ENCODE data around the gene NEAT1.

NEAT1 gene

GRCh38 chr11:65377777-65378176 lies 44.8 kb upstream of the NEAT1 start:
- TF ChIP-seq FOXM1 (IDR thresholded peaks at IDR 0.05; ENCODE audit: borderline replicate concordance): no peak
- TF ChIP-seq ELF4 (IDR thresholded peaks at IDR 0.05): no peak
- no peak for TF ChIP-seq L3MBTL2 (conservative IDR thresholded peaks at IDR 0.05)

GRCh38 chr11:65378208-65378927 lies 44.2 kb upstream of the NEAT1 start:
- DNase-seq (ENCODE audit: extremely low spot score): no peak
- TF ChIP-seq ZNF384 (IDR thresholded peaks at IDR 0.05): no peak
- no peak for TF ChIP-seq BHLHE40 (IDR thresholded peaks at IDR 0.05; ENCODE audit: borderline replicate concordance)
- TF ChIP-seq, protein P1, sequence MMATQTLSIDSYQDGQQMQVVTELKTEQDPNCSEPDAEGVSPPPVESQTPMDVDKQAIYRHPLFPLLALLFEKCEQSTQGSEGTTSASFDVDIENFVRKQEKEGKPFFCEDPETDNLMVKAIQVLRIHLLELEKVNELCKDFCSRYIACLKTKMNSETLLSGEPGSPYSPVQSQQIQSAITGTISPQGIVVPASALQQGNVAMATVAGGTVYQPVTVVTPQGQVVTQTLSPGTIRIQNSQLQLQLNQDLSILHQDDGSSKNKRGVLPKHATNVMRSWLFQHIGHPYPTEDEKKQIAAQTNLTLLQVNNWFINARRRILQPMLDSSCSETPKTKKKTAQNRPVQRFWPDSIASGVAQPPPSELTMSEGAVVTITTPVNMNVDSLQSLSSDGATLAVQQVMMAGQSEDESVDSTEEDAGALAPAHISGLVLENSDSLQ (IDR thresholded peaks at IDR 0.05): no peak
- CTCF ChIA-PET: interaction anchor here (0.6 to 2.1 kb wide), 3 partner anchors 27 to 93 kb away, joined by 3 to 5 read pairs (median 5); no protein-coding TSS in a partner anchor

More at GRCh38 chr11:65377777-65378176, 44.8 kb upstream of the NEAT1 start:
- POLR2A ChIA-PET: interaction anchor here (3.8 to 16.9 kb wide), 2 partner anchors 43 to 121 kb away, joined by 29 to 264 read pairs; partner anchors contain the start of genes MALAT1 and NEAT1
- no peak for DNase-seq (ENCODE audit: extremely low spot score)
- CTCF ChIA-PET: interaction anchor here (2.1 kb wide), 1 partner anchor 94 kb away, joined by 5 read pairs; no protein-coding TSS in a partner anchor

GRCh38 chr11:65378928-65379638 lies 43.5 kb upstream of the NEAT1 start:
- ChIA-PET CTCF (interaction anchor here (0.6 to 2.1 kb wide), 5 partner anchors 8 to 162 kb away, joined by 3 to 5 read pairs (median 5); no protein-coding TSS in a partner anchor), POLR2A (interaction anchor here (0.9 to 16.9 kb wide), 6 partner anchors 8 to 127 kb away, joined by 3 to 264 read pairs (median 4); partner anchors contain the start of genes MALAT1 and NEAT1)

More at GRCh38 chr11:65378208-65378927, 44.2 kb upstream of the NEAT1 start:
- POLR2A ChIA-PET: interaction anchor here (0.9 to 16.9 kb wide), 3 partner anchors 42 to 120 kb away, joined by 3 to 264 read pairs (median 29); partner anchors contain the start of genes MALAT1 and NEAT1

DNA sequence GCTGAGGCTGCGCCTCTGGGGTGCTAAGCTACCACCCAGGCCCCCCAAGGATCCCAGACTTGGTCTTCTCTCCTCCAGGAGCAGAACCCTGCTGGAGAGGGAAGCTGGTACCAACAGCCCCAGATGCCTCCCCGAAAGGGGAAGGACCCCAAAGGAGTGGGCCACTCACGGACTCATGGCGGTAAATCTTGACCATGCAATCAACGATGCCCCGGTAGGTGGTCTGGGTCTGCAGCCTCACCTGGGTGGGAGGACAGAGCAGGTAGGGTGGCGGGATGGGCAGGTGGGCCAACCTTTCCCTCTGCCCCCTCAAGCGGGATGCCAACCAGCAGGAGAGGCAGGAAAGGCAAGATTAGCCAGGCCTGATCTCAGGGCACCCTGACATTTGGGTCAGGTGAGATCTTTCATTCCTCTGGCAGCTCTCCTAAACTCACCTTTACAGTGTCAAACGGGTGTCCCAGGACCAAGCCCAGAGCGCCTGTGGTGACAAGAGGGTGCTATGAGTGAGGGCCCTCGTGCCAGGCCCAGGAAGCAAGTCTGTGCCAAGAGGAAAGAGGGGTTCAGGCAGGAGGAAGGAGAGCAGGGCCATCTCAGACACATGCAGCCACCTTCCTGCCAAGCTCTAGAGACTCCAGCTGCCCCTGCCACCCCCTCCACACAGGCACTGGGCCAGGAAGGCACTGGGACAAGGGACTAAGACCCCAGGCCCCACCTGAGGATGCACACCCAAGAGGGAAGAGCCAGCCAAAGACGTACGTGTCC lies 42.7 kb upstream of the NEAT1 start:
- ChIA-PET POLR2A (interaction anchor here (0.7 to 16.9 kb wide), 8 partner anchors 8 to 126 kb away, joined by 3 to 264 read pairs (median 4); partner anchors contain the start of genes MALAT1, NEAT1 and POLA2), CTCF (interaction anchor here (1.1 to 2.1 kb wide), 3 partner anchors 9 to 161 kb away, joined by 4 to 5 read pairs (median 5); no protein-coding TSS in a partner anchor)
- DNase-seq (ENCODE audit: extremely low spot score): no peak
- no peak for TF ChIP-seq SUZ12 (IDR thresholded peaks at IDR 0.05)

More at GRCh38 chr11:65378928-65379638, 43.5 kb upstream of the NEAT1 start:
- no peak for DNase-seq (ENCODE audit: extremely low spot score)
- TF ChIP-seq SUZ12 (IDR thresholded peaks at IDR 0.05) (no peak), CTBP1 (IDR thresholded peaks at IDR 0.05; ENCODE audit: borderline replicate concordance) (no peak), BHLHE40 (IDR thresholded peaks at IDR 0.05; ENCODE audit: borderline replicate concordance) (no peak), FOXA1 (IDR thresholded peaks at IDR 0.05) (no peak), L3MBTL2 (conservative IDR thresholded peaks at IDR 0.05) (no peak), ELF4 (IDR thresholded peaks at IDR 0.05) (no peak), HDGF (IDR thresholded peaks at IDR 0.05; ENCODE audit: borderline replicate concordance) (no peak)

- POLR2A ChIA-PET: interaction anchor here (0.6 to 16.9 kb wide), 10 partner anchors 8 to 273 kb away, joined by 3 to 264 read pairs (median 4); partner anchors contain the start of genes MALAT1, NEAT1 and POLA2
- CTCF ChIA-PET: interaction anchor here (0.5 to 1.6 kb wide), 3 partner anchors 10 to 160 kb away, joined by 3 to 5 read pairs (median 4); no protein-coding TSS in a partner anchor
- no peak for TF ChIP-seq FOXM1 (IDR thresholded peaks at IDR 0.05; ENCODE audit: borderline replicate concordance)
- TF ChIP-seq SUZ12 (IDR thresholded peaks at IDR 0.05): no peak
- TF ChIP-seq FOXA1 (IDR thresholded peaks at IDR 0.05): no peak
- TF ChIP-seq, protein P1 (IDR thresholded peaks at IDR 0.05): no peak
- no peak for TF ChIP-seq ELF4 (IDR thresholded peaks at IDR 0.05)
- TF ChIP-seq SP1 (IDR thresholded peaks at IDR 0.05): no peak
- no peak for TF ChIP-seq L3MBTL2 (conservative IDR thresholded peaks at IDR 0.05)
- DNase-seq (ENCODE audit: extremely low spot score): no peak
Measured at GRCh38 chr11:65380460-65381119, 42.0 kb upstream of the NEAT1 start.

DNA sequence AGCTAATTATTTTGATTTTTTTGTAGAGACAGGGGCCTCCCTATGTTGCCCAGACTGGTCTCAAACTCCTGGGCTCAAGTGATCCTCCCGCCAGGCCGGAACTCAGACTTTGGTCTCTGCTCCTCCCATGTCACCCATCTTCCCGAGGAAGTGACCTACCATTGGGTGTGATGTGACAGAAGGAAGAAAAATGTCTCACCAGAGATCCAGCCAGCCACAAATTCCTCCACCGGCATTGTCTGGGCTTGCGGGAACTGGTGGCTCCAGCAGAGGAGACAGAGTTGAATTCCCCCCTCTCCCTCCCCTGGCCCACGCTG lies 40.9 kb upstream of the NEAT1 start:
- ChIA-PET CTCF (no interaction called here), POLR2A (interaction anchor here (0.7 to 16.9 kb wide), 8 partner anchors 14 to 272 kb away, joined by 3 to 264 read pairs (median 8); partner anchors contain the start of genes MALAT1 and NEAT1)
- TF ChIP-seq, protein P1 (IDR thresholded peaks at IDR 0.05): peak; percentile 4; the same call in 1 of the 2 replicates
- TF ChIP-seq HDGF (IDR thresholded peaks at IDR 0.05; ENCODE audit: borderline replicate concordance): no peak
- peak; percentile 21 for DNase-seq (ENCODE audit: extremely low spot score)

All from HEK293T (cell line).